Loucy (cell line): ENCODE data around the gene LRRFIP1.

Experiments used
- H2AFZ ChIP-seq: fragments of 200-600 bp; sonication (generic); 2 replicates; pipeline ENCODE4 v1.6.0; 2016; ENCODE audit warnings: antibody characterized with exemption, mild to moderate bottlenecking, low read length, moderate library complexity
- H3F3A ChIP-seq: fragments of 200-600 bp; 2 replicates; pipeline ENCODE4 v1.6.0; 2016; ENCODE audit warnings: antibody characterized with exemption, low read depth, mild to moderate bottlenecking
- H3K27me3 ChIP-seq: fragments of 200-600 bp; sonication (generic); 2 replicates; pipeline ENCODE4 v1.6.1; 2014; ENCODE audit warnings: low read length, mild to moderate bottlenecking; ENCODE audit not compliant: insufficient read depth, poor library complexity, severe bottlenecking
- H3K36me3 ChIP-seq: fragments of 200-600 bp; sonication (generic); 2 replicates; pipeline ENCODE4 v1.6.1; 2016; ENCODE audit warnings: low read length; ENCODE audit not compliant: insufficient read depth
- H3K4me1 ChIP-seq: fragments of 200-600 bp; sonication (generic); 2 replicates; pipeline ENCODE4 v1.5.1; 2014; ENCODE audit warnings: low read length, mild to moderate bottlenecking; ENCODE audit not compliant: insufficient read depth, poor library complexity, severe bottlenecking
- H3K4me2 ChIP-seq: fragments of 200-600 bp; sonication (generic); 2 replicates; pipeline ENCODE4 v1.6.0; 2014; ENCODE audit warnings: antibody characterized with exemption, low read length, low read depth, mild to moderate bottlenecking; ENCODE audit not compliant: poor library complexity, severe bottlenecking
- H3K4me3 ChIP-seq: fragments of 200-600 bp; sonication (generic); 2 replicates; pipeline ENCODE4 v1.5.1; 2014; ENCODE audit warnings: low read length, mild to moderate bottlenecking, mixed read lengths; ENCODE audit not compliant: poor library complexity, severe bottlenecking
- H3K79me2 ChIP-seq: fragments of 200-600 bp; sonication (generic); 2 replicates; pipeline ENCODE4 v1.6.1; 2014; ENCODE audit warnings: low read length; ENCODE audit not compliant: insufficient read depth
- H3K9ac ChIP-seq: fragments of 200-600 bp; sonication (generic); 2 replicates; pipeline ENCODE4 v1.6.0; 2014; ENCODE audit warnings: mild to moderate bottlenecking, low read depth, low read length, moderate library complexity; ENCODE audit not compliant: poor library complexity, severe bottlenecking
- H3K9me2 ChIP-seq: fragments of 200-600 bp; sonication (generic); replicated peaks from 2 replicates; pipeline ENCODE4 v1.6.1; 2016; ENCODE audit warnings: low read depth, low read length, mixed read lengths
- H3K9me3 ChIP-seq: fragments of 200-600 bp; sonication (generic); 2 replicates; pipeline ENCODE4 v1.6.1; 2014; ENCODE audit warnings: mild to moderate bottlenecking, antibody characterized with exemption, low read length, low read depth; ENCODE audit not compliant: insufficient read depth
- H4K20me1 ChIP-seq: fragments of 200-600 bp; sonication (generic); 2 replicates; pipeline ENCODE4 v1.6.0; 2014; ENCODE audit warnings: antibody characterized with exemption, low read length, mild to moderate bottlenecking; ENCODE audit not compliant: insufficient read depth, poor library complexity, severe bottlenecking
- EZH2phosphoT487 ChIP-seq: fragments of 200-600 bp; IDR thresholded peaks from 2 replicates; pipeline ENCODE4 v1.6.1; 2018; ENCODE audit warnings: antibody characterized with exemption, mild to moderate bottlenecking, moderate library complexity, borderline replicate concordance
- TF ChIP-seq, protein P1 (sequence below): fragments of 200-600 bp; sonication (generic); conservative IDR thresholded peaks from 2 replicates; pipeline ENCODE4 v1.5.1; 2014; ENCODE audit warnings: mild to moderate bottlenecking, antibody characterized with exemption, low read length

LRRFIP1 gene

DNA sequence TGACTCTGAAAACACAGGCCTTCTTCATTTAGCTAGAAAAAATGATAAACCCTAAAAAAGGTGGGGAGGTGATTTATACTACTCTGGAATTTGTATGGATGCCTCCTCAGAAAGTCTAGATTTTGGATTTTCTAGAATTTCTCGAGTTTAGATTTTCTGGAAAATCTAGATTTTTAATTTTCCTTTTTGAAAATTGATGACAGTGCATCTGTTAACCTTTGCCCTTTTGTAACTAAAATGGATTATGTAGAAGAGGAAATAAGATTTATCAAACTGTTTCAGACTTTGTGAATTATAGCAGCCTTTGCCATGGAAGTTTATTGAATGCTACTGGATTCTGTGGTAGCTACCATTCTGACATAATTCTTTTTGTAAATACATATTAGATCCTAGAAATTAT is 95.6 kb downstream of the LRRFIP1 start:
- H3K9ac ChIP-seq: no peak overlapping the region
- no peaks in the 10 kb centered on the region for H3K9me3 ChIP-seq
- H4K20me1 ChIP-seq: peaks cover 65% of the 10 kb centered on the region

DNA sequence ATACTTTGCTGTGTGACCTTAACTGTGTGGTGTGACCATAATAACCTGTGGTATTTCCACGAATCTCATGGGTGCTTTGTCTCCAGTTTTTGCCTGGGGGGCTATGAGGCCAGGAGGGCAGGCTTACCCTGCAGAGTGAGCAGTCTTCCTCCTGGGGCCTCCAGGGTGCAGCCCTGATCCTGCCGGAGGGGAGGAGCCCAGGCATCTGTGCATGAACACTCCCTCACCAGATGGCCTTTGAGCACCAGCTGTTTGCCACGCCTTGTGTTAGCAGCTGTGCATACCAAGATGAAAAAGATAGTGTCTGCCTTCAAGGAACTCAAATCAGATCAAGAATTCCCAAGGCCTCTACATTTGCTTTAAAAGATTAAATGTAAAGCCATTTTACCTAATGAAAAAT is 96.2 kb downstream of the LRRFIP1 start:
- Histone ChIP-seq H3K9me2 (no peaks in the 10 kb centered on the region), H3K36me3 (peaks cover 58% of the 10 kb centered on the region), H3F3A (no peaks in the 10 kb centered on the region), H3K9ac (no peak overlapping the region), H4K20me1 (peaks cover 66% of the 10 kb centered on the region), H3K4me3 (no peak overlapping the region), H3K79me2 (peaks cover 93% of the 10 kb centered on the region), H3K4me2 (no peak overlapping the region), H3K9me3 (no peaks in the 10 kb centered on the region), H3K27me3 (no peaks in the 10 kb centered on the region), H3K4me1 (no peaks in the 10 kb centered on the region), H2AFZ (no peak overlapping the region)
- TF ChIP-seq EZH2phosphoT487: no peak
- TF ChIP-seq, protein P1, sequence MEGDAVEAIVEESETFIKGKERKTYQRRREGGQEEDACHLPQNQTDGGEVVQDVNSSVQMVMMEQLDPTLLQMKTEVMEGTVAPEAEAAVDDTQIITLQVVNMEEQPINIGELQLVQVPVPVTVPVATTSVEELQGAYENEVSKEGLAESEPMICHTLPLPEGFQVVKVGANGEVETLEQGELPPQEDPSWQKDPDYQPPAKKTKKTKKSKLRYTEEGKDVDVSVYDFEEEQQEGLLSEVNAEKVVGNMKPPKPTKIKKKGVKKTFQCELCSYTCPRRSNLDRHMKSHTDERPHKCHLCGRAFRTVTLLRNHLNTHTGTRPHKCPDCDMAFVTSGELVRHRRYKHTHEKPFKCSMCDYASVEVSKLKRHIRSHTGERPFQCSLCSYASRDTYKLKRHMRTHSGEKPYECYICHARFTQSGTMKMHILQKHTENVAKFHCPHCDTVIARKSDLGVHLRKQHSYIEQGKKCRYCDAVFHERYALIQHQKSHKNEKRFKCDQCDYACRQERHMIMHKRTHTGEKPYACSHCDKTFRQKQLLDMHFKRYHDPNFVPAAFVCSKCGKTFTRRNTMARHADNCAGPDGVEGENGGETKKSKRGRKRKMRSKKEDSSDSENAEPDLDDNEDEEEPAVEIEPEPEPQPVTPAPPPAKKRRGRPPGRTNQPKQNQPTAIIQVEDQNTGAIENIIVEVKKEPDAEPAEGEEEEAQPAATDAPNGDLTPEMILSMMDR: no peak

More for the DNA sequence above, 95.6 kb downstream of the LRRFIP1 start:
- peaks cover 63% of the 10 kb centered on the region for H3K36me3 ChIP-seq
- H2AFZ ChIP-seq: no peak overlapping the region
- peaks cover 95% of the 10 kb centered on the region for H3K79me2 ChIP-seq
- TF ChIP-seq, protein P1: no peak
- no peak for TF ChIP-seq EZH2phosphoT487
- H3K4me2 ChIP-seq: no peak overlapping the region
- H3K4me1 ChIP-seq: no peaks in the 10 kb centered on the region
- no peaks in the 10 kb centered on the region for H3K27me3 ChIP-seq
- H3K9me2 ChIP-seq: no peaks in the 10 kb centered on the region
- no peaks in the 10 kb centered on the region for H3F3A ChIP-seq
- H3K4me3 ChIP-seq: no peak overlapping the region

DNA sequence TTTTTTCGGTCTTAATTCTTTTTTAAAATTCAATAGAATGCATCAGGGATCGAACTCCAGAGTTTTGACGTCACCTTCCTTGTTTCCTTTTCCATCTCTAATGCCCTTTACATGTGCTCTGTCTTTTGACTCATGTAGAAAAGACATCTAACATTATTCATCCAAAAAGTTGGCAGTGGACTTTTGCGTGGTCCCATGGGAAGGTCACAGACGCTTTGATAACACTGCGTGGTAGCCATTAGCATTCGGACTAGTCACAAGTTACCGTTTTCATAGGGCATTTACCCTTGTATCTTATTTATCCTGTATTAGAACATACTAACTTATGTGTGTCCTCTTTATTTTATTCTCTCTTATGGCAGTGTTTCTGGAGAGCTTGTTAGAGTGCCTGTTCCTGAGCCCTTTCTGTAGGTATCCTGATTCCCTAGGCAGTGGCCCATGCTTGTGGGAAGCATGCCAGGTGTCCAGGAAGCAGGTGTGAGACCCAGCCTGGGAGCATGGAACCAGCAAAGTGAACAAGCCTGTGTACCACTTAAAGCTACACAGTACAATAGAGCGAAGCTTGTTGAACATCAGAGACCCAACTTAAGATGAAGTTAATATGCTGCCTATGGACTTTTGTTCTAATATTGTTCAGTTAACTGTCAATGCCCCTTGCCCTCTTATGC is 97.6 kb downstream of the LRRFIP1 start:
- Histone ChIP-seq H3F3A (no peaks in the 10 kb centered on the region), H3K27me3 (no peaks in the 10 kb centered on the region), H3K9me2 (no peaks in the 10 kb centered on the region), H4K20me1 (peaks cover 60% of the 10 kb centered on the region), H3K36me3 (peaks cover 64% of the 10 kb centered on the region), H3K79me2 (peaks cover 94% of the 10 kb centered on the region), H2AFZ (no peak overlapping the region), H3K9me3 (no peaks in the 10 kb centered on the region), H3K9ac (no peak overlapping the region), H3K4me3 (no peak overlapping the region), H3K4me1 (no peaks in the 10 kb centered on the region), H3K4me2 (no peak overlapping the region)
- TF ChIP-seq EZH2phosphoT487: no peak
- TF ChIP-seq, protein P1: no peak
